Transverse colon (tissue), 4 donors: ENCODE results near the gene FN3K. TPM values are rescaled to one million over a fixed set of nuclear protein-coding genes. Genes with fewer than 3 reads are reported as not detected.

Source experiments
- DNase-seq: peaks from one replicate; pipeline ENCODE4 v3.0.0-alpha.2; 2019
- H3K27ac ChIP-seq, 4 donors: fragments of 200-600 bp; sonication (generic); 2 replicates each; pipeline ENCODE4 v1.5.1; 2016 to 2018; ENCODE audit warnings: inconsistent platforms in 4 of 4
- H3K27me3 ChIP-seq: fragments of 200-600 bp; sonication (generic); 2 replicates; pipeline ENCODE4 v1.5.1; 2017; ENCODE audit warnings: inconsistent platforms
- H3K36me3 ChIP-seq, 4 donors: fragments of 200-600 bp; sonication (generic); 2 replicates each; pipeline ENCODE4 v1.5.1; 2017 to 2019; ENCODE audit warnings: inconsistent platforms in 4 of 4
- H3K4me1 ChIP-seq, 4 donors: fragments of 200-600 bp; sonication (generic); 2 replicates each; pipeline ENCODE4 v1.5.1; 2017 to 2020; ENCODE audit warnings: inconsistent platforms in 4 of 4
- H3K4me3 ChIP-seq, 4 donors: fragments of 200-600 bp; sonication (generic); 1 replicate in 1 of 4; 2 replicates in 3 of 4; pipeline versions ENCODE4 v1.5.1 to v1.6.1; 2017 to 2019; ENCODE audit warnings: inconsistent platforms in 4 of 4
- H3K9me3 ChIP-seq, 2 donors: fragments of 200-600 bp; sonication (generic); 2 replicates each; pipeline ENCODE4 v1.5.1; 2017 to 2019; ENCODE audit warnings: inconsistent platforms in 2 of 2
- EP300 ChIP-seq: sonication (generic); formaldehyde crosslinking; IDR thresholded peaks from one replicate; pipeline ENCODE4 v1.6.1; 2017; ENCODE audit warnings: antibody characterized with exemption, low read depth
- POLR2A ChIP-seq: fragments of 450-650 bp; IDR thresholded peaks from one replicate; pipeline ENCODE4 v1.6.1; 2016; ENCODE audit warnings: antibody characterized with exemption, mild to moderate bottlenecking, moderate library complexity
- POLR2AphosphoS5 ChIP-seq, 3 donors: sonication (generic); formaldehyde crosslinking; IDR thresholded peaks; one replicate each; pipeline ENCODE4 v1.6.1; 2016; ENCODE audit warnings: antibody characterized with exemption in 3 of 3
- WGBS, 2 donors: methylation state at CpG; one replicate each; pipeline ENCODE4 v1.1.5; 2018; ENCODE audit warnings: low coverage in 1 of 2; 5-methylcytosine and 5-hydroxymethylcytosine counted together
- in situ Hi-C, 4 donors: fragments of 200-750 bp; cut with MboI; loops; one replicate each; pipeline versions ENCODE4 v1.15.0 to v1.15.1; 2017; ENCODE audit warnings: low sequenced_read_pairs in 3 of 4, low pct_ligation_motif_present in 1 of 4, low pct_unique_long_range_greater_than_20kb in 1 of 4
- intact Hi-C: fragments of 100-400 bp; cut with DNase I; formaldehyde crosslinking; loops from one replicate; pipeline ENCODE4 v1.15.1; 2023; ENCODE audit warnings: low total_unique reads
- total RNA-seq, 4 donors: library from RNA; depleted of rRNA; stranded (reverse); fragments of >200 nt; gene quantifications; one replicate each; pipeline ENCODE4 v1.1.0, GENCODE V29; 2016
- TF ChIP-seq, protein P1 (sequence below), 5 experiments: fragments of 200-600 bp in 3 of 5; fragments of 450-650 bp in 2 of 5; sonication (generic) in 3 of 5; IDR thresholded peaks; 1 replicate in 2 of 5; 2 replicates in 3 of 5; pipeline ENCODE4 v1.5.1; 2016 to 2017; ENCODE audit warnings: antibody characterized with exemption in 5 of 5, inconsistent platforms in 3 of 5, mild to moderate bottlenecking in 2 of 5, moderate library complexity in 1 of 5

Gene FN3K
- 10 to 100 TPM; 11.2 to 33.0 (median 26.2) TPM for total RNA-seq

DNA sequence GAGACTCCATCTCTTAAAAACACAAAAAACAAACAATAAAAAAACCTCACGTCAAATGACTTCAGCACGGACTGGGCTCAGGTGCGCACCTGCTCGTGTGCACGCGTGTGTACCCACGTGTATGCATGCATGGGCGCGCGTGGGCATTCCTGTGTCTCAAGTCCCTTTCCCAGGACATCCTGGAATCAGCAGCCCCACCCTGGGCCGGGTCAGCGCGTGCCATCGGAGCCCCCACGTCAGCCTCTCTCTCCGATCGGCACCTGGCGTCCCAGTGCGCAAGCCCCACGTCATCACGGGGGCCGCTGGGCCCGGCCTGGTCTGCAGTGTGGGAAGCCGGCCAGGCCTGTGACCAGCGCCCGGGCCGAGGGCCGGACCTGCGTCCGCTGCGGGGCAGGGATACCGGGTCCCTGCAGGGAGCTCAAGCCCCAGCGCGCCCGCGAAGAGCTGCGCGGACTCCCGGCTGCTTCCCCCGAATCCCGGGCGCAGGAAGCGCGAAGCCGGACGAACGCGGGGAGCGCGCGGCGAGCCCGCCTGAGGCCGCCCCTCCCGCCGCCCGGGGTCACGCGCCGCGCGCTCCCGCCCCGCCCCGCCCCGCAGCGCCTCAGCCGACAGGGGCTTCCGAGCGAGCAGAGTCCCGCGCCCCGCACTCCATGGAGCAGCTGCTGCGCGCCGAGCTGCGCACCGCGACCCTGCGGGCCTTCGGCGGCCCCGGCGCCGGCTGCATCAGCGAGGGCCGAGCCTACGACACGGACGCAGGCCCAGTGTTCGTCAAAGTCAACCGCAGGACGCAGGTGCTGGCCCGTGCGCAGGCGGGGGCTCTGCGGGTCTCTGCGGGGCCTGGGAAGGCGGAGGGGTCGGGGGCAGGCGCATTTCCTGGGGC lies at the start of gene FN3K:
TSS of gene FN3K (plus strand) at position 629 of the 880 bp plus-strand sequence. CDS start at position 651, 22 bp downstream.
- no peaks in the 10 kb centered on the region for H3K9me3 ChIP-seq
- H3K36me3 ChIP-seq: peaks cover 0 to 7% (median 3%) of the 10 kb centered on the region in 4 donors
- H3K27me3 ChIP-seq: no peaks in the 10 kb centered on the region
- in situ Hi-C loops (no loop called here), intact Hi-C loops (loop anchor here (2.0 kb wide), 1 partner anchor 66 kb away; no protein-coding TSS in a partner anchor)
- peak within 1 kb of the TSS; percentile 77 to 89 (median 84) for H3K27ac ChIP-seq
- TF ChIP-seq EP300 (peak; percentile 68), POLR2A (peak; percentile 43), POLR2AphosphoS5 (IDR thresholded peaks at IDR 0.05) (peak; percentile 40 to 61 (median 57))
- TF ChIP-seq, protein P1, sequence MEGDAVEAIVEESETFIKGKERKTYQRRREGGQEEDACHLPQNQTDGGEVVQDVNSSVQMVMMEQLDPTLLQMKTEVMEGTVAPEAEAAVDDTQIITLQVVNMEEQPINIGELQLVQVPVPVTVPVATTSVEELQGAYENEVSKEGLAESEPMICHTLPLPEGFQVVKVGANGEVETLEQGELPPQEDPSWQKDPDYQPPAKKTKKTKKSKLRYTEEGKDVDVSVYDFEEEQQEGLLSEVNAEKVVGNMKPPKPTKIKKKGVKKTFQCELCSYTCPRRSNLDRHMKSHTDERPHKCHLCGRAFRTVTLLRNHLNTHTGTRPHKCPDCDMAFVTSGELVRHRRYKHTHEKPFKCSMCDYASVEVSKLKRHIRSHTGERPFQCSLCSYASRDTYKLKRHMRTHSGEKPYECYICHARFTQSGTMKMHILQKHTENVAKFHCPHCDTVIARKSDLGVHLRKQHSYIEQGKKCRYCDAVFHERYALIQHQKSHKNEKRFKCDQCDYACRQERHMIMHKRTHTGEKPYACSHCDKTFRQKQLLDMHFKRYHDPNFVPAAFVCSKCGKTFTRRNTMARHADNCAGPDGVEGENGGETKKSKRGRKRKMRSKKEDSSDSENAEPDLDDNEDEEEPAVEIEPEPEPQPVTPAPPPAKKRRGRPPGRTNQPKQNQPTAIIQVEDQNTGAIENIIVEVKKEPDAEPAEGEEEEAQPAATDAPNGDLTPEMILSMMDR (IDR thresholded peaks at IDR 0.05): no peak
- WGBS, 2 donors: 7% methylated on average over 48 of the region's 101 CpGs; no CpG with 5 or more reads in 1 of the 2 donors
- H3K4me3 ChIP-seq: peak within 1 kb of the TSS; percentile 67 to 83 (median 72)
- DNase-seq: peak; percentile 73
- H3K4me1 ChIP-seq: peaks cover 0 to 14% (median 12%) of the 10 kb centered on the region in 4 donors

- H3K27ac ChIP-seq: no peak overlapping the region
- no peaks in the 10 kb centered on the region for H3K27me3 ChIP-seq
- in situ Hi-C loops (no loop called here), intact Hi-C loops (no loop called here)
- H3K4me1 ChIP-seq: peaks cover 3 to 21% (median 6%) of the 10 kb centered on the region in 4 donors
- TF ChIP-seq, protein P1 (IDR thresholded peaks at IDR 0.05): no peak
- no peak for TF ChIP-seq EP300
- no peak for TF ChIP-seq POLR2A
- no peak for TF ChIP-seq POLR2AphosphoS5 (IDR thresholded peaks at IDR 0.05)
- no peaks in the 10 kb centered on the region for H3K36me3 ChIP-seq
- 91 to 92% methylated on average over 5 to 19 of the region's 19 CpGs for WGBS, 2 donors
- no peak overlapping the region for H3K4me3 ChIP-seq
- H3K9me3 ChIP-seq: peaks cover 0 to 5% of the 10 kb centered on the region in 2 donors
- DNase-seq: no peak
Observed at GRCh38 chr17:82686366-82687324, 48.8 kb upstream of the FN3K start.

GRCh38 chr17:82687375-82687861 lies 48.0 kb upstream of the FN3K start:
- in situ Hi-C loops (no loop called here), intact Hi-C loops (no loop called here)
- WGBS, 2 donors: 66 to 80% methylated on average over 3 to 10 of the region's 10 CpGs
- Histone ChIP-seq H3K36me3 (no peaks in the 10 kb centered on the region), H3K4me3 (no peak overlapping the region), H3K27me3 (no peaks in the 10 kb centered on the region), H3K4me1 (peaks cover 3 to 21% (median 6%) of the 10 kb centered on the region in 4 donors), H3K27ac (no peak overlapping the region), H3K9me3 (no peaks in the 10 kb centered on the region)
- no peak for DNase-seq
- TF ChIP-seq, protein P1 (IDR thresholded peaks at IDR 0.05): no peak
